DND-41 (cell line): ENCODE measurements around the gene SLC4A5.
"Not testable (repeated sequence)": the region's sequence is repeated elsewhere in the genome, so short reads cannot be mapped to it uniquely, and the experiment has no call there.

Source experiments
- EZH2 ChIP-seq: IDR thresholded peaks from 3 replicates; pipeline ENCODE4 v1.6.1; 2012; ENCODE audit warnings: borderline replicate concordance, low read depth, mild to moderate bottlenecking, moderate library complexity, low read length, inconsistent platforms; ENCODE audit not compliant: severe bottlenecking
- TF ChIP-seq, protein P1 (sequence below): IDR thresholded peaks from 2 replicates; pipeline ENCODE4 v1.5.1; 2012; ENCODE audit warnings: borderline replicate concordance, low read length, moderate library complexity, mild to moderate bottlenecking; ENCODE audit not compliant: poor library complexity, severe bottlenecking; ENCODE audit errors: extremely low read depth

GRCh38 chr2:74229865-74230264 is 113.4 kb downstream of the SLC4A5 start:
- TF ChIP-seq, protein P1, sequence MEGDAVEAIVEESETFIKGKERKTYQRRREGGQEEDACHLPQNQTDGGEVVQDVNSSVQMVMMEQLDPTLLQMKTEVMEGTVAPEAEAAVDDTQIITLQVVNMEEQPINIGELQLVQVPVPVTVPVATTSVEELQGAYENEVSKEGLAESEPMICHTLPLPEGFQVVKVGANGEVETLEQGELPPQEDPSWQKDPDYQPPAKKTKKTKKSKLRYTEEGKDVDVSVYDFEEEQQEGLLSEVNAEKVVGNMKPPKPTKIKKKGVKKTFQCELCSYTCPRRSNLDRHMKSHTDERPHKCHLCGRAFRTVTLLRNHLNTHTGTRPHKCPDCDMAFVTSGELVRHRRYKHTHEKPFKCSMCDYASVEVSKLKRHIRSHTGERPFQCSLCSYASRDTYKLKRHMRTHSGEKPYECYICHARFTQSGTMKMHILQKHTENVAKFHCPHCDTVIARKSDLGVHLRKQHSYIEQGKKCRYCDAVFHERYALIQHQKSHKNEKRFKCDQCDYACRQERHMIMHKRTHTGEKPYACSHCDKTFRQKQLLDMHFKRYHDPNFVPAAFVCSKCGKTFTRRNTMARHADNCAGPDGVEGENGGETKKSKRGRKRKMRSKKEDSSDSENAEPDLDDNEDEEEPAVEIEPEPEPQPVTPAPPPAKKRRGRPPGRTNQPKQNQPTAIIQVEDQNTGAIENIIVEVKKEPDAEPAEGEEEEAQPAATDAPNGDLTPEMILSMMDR: not testable (repeated sequence)
- not testable (repeated sequence) for TF ChIP-seq EZH2
